Keratinocyte (primary cell): ENCODE measurements around the gene PLPPR2.

Experiments used
- EZH2 ChIP-seq: IDR thresholded peaks from one replicate; pipeline ENCODE4 v1.6.1; 2012; ENCODE audit warnings: inconsistent platforms, mild to moderate bottlenecking, low read length, moderate library complexity
- TF ChIP-seq, protein P1 (sequence below), 3 experiments: IDR thresholded peaks in 1 of 3; conservative IDR thresholded peaks in 1 of 3; optimal IDR thresholded peaks in 1 of 3; 2 replicates in 2 of 3; 3 replicates in 1 of 3; pipeline versions ENCODE3 to v1.5.1; 2011; ENCODE audit warnings: low read length in 3 of 3, mild to moderate bottlenecking in 3 of 3, moderate library complexity in 2 of 3, control low read depth in 1 of 3, inconsistent platforms in 1 of 3; ENCODE audit not compliant: insufficient read depth in 2 of 3; ENCODE audit errors: extremely low read depth in 1 of 3

GRCh38 chr19:11404588-11405222 is 49.5 kb downstream of the PLPPR2 start:
- TF ChIP-seq EZH2: no peak
- TF ChIP-seq, protein P1, sequence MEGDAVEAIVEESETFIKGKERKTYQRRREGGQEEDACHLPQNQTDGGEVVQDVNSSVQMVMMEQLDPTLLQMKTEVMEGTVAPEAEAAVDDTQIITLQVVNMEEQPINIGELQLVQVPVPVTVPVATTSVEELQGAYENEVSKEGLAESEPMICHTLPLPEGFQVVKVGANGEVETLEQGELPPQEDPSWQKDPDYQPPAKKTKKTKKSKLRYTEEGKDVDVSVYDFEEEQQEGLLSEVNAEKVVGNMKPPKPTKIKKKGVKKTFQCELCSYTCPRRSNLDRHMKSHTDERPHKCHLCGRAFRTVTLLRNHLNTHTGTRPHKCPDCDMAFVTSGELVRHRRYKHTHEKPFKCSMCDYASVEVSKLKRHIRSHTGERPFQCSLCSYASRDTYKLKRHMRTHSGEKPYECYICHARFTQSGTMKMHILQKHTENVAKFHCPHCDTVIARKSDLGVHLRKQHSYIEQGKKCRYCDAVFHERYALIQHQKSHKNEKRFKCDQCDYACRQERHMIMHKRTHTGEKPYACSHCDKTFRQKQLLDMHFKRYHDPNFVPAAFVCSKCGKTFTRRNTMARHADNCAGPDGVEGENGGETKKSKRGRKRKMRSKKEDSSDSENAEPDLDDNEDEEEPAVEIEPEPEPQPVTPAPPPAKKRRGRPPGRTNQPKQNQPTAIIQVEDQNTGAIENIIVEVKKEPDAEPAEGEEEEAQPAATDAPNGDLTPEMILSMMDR (optimal IDR thresholded peaks at IDR 0.05 in 1 of 3, IDR thresholded peaks at IDR 0.05 in 1 of 3, conservative IDR thresholded peaks at IDR 0.05 in 1 of 3; ENCODE audit: extremely low read depth in 1 of 3, insufficient read depth in 2 of 3, low read length in 3 of 3): no peak
